GM21515 (cell line): ENCODE measurements around the gene MGAT4C.
"Not testable (repeated sequence)": the region's sequence is repeated elsewhere in the genome, so short reads cannot be mapped to it uniquely, and the experiment has no call there.

ENCODE experiments used
- ATAC-seq: cut with Tn5 transposase; IDR thresholded peaks from one replicate; pipeline ENCODE4 v1.9.1; 2021; ENCODE audit not compliant: unreplicated experiment

The MGAT4C gene

DNA sequence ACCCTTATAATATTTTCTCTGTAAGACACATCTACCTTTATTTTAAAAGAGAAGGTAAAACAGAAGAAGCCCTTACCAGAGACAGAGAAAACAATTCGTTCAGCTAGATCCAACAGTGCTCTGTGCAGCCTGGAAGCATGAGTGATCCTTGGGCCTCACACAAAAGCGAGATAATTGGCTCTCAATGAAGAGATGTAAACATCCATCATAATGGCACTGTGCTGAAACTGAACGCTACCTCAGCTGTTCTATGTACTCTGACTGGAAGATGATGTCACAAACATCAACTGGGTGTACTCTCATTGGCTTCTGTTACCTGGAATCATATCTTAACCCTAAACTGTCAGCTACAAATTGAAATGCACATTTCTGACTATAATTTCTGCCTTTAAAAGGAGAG is at the start of gene MGAT4C:
Gene MGAT4C, minus strand, starts transcription at position 229 of the 400 bp plus-strand sequence.
- no peak for ATAC-seq

DNA sequence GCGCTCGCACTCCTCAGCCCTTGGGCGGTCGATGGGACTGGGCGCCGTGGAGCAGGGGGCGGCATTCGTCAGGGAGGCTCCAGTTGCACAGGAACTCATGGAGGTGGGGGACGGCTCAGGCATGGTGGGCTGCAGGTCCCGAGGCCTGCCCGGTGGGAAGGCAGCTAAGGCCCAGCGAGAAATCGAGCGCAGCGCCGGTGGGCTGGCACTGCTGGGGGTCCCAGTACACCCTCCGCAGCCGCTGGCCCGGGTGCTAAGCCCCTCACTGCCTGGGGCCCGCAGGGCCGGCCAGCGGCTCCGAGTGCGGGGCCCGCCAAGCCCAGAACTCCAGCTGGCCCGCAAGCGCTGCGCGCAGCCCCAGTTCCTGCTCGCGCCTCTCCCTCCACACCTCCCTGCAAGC is 40.2 kb upstream of the MGAT4C start:
- not testable (repeated sequence) for ATAC-seq

DNA sequence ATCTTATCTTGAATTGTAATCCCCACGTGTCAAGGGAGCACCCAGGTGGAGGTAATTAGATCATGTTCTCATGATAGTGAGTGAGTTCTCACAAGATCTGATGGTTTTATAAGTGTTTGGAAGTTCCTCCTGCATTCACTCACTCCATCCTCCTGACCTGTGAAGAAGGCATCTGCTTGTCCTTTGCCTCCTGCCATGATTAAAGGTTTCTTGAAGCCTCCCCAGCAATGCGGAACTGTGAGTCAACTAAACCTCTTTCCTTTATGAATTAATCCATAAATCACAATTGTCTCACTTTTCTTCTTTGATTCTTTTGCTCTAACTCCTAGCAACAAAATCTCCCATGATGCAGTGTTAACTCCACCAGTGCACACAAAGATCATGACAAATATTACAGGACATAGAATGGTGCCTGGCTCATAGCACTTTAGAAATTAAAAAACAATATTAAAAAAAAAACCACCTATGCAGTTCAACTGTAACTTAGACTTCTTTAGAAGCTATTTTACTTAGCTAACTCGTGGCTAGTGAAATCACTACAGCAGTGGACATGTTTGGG is 37.6 kb upstream of the MGAT4C start:
- ATAC-seq, result no peak

DNA sequence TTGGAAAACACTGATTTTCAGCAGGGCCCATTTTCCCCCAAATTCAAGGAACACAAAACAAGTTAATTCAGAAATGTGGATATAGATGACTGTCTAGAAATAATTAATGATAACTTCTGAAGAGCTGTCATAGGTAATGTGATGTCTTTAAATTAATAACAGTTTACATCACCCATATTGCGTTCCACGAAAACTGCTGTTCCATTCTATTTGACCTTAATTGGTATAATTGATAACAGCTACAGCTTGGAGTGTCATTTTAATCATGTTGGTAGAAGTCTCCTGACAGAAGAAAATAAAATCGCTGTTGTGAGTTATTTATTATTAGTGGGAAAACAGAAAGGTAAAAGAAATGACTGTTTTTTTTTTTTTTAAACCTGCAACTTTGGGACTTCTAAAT is 36.3 kb upstream of the MGAT4C start:
- no peak for ATAC-seq

DNA sequence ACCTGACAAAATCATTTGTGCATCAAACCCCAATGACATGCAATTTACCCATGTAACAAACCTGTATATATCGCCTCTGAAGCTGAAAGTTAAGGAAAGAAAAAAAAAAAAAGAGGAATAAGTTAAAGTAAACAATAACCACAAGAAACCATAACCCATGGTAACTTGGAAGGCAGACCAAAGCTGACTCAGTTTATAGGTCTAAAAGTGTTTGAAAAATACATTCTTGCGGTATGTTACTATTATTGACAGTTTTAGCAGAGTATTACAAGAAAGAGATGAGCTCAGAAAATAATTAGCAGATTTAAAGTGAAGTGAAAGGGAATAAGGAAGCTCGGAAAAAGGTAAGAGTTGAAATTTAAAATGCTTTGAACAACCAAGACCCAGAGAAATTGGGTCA is 34.4 kb upstream of the MGAT4C start:
- no peak for ATAC-seq

DNA sequence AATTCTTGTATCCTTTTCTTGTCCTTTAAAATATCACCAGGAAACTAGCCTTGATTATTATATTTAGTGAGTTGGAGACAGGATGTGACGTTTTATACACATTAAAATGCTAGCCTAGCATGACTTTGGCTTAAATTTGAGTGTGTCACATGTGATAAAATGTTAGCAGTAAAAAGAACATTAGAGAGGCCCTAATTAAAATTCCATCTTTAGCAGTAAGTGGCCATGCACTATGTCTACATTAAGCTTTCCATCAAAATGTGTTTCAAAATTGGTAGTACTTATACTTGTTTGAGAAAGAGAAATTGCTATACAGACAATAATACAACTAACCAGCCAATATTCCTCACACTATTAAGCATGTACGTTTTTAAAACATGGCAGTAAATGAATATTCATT is 29.9 kb upstream of the MGAT4C start:
- ATAC-seq, result no peak

DNA sequence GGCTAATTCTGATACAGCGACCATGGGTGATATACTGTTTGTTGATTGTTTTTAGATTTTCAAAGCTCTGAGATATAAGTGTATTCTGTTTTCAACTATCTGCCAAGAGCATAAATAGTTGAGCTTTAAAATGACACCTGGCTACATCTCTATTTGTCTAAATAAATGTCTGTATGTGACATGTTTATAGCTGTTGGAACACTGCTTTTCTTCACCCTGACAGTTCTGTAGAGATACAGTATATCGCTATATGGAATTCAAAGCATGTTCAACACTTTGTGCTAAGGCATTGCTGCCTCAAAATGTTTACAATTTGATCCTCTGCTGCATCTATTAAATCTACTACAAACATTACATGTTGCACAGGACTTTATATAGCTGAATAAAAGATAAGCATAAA is 27.4 kb upstream of the MGAT4C start:
- ATAC-seq, result no peak

DNA sequence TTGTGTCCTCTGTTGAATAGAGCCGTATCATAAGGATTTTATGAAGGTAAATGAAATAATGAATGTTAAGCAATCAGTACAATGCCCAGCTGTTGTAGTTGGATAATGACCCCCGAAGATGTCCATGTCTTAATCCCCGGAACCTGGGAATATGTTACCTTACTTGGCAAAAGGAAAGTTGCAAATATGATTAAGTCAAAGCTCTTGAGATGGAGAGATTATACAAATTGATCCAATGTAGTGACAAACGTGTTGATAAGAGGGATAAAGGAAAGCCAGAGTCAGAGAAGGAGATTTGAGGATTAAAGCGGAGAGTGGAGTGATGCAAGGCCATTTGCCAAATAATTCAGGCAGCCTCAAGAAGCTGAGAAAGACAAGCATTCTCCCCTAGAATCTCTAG is 19.2 kb upstream of the MGAT4C start:
- no peak for ATAC-seq

DNA sequence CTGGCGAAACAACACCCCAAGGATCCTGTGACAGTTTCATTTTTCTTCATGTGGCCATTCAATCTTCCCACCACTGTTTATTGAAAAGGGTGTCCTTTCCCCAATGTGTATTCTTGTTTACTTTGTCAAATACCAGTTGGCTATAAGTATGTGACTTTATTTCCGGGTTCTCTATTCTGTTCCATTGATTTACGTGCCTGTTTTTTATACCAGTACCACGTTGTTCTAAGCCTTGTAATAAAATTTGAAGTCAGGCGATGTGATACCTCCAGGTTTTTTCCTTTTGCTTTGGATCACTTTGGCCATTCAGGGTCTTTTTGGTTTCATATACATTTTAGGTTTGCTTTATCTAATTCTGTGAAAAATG is 9.1 kb upstream of the MGAT4C start:
- ATAC-seq, result no peak

DNA sequence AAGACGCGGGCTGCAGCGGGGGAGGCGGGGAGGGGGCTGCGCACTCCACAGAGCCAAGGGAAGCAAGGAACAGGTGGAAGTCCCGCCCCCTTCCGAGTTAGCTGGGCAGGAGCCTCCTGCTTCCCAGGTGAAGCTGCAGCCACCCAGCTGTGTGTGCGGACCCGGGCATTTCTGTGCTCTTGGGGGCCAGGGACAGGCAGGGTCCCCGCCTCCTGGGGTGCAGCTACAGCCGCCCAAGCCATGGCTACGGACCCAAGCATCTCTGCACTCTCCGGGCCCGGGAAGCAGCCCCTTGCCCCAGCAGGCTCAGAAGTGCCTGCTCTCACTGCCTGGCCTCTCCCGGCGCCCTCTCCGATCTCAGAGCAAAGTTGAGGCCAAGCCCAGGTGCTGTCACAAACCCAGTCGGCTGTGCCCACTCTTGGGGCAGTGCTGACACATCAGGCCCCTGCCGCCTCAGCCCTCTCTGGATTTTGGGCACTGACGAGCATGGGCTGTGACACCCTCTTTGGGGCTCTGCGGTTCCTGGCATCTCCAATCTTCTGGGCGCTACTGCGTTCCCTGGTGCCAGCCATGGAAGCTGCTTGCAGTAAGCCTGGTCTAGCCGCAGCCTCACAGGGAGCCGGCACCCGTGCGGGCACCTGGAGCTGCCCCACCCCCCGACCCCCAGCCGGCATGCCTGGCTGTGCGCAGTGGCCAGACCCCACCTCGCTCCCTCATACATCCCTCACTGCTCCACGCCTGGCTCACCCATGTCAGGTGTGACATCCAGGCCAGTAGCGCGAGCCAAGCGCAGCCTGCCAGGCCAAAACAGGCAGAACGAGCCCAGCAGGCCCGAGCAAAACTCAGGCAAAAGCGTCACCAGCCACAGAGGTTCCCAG is 8.5 kb upstream of the MGAT4C start:
- no peak for ATAC-seq

DNA sequence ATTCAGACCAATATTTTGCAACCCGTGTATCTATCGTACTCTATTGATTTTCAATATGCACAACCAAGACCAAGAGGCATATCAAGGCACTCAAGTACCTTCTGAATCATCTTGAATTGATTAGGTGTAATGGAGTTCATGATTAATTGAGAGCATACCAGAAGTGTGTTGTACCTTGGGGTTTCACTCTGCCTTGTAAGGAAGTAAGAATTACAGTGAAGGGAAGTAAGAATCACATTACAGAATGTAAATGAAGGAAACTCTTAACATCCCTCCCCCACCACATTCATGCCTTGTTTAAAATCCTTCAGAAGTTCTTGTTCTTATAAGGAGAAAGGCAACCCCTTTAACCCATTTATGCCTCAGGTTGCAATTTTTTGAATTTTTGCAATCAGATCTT is 5.4 kb upstream of the MGAT4C start:
- no peak for ATAC-seq

DNA sequence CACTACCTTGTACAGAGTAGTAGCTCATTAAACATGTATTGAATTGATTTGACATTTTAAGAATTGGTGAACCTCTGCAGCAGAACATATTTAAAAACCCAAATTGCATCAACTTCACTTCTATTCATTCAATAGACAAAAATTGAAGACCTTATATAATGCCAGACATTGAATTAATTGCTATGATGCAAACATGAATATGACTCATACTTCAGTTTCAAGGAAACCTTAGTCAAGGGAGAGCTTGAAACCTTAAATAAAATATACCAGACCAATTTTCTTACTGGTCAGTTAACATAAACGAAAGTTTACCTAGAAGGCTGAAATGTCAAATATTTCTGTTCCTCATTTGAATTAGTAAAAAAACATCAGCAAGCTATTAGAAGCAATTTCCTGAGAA is 5.0 kb upstream of the MGAT4C start:
- no peak for ATAC-seq

DNA sequence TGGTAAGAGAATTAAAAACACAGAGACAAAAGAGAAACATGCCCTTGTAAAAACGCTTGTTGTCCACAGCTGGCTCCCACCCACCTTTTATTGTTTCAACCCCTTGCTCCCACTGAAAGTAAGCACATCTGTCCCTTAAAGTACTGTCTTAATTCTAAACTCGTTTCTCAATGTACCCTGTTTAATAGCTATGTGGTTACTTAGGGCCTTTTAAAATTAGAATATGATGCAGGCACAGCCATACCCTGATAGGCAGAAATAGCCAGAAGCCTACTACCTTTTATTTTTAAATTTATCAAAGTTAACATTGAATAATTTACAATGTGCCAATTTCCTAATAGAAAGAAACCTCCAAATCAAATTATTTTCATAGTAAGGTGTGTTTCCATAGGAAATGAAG is 4.0 kb upstream of the MGAT4C start:
- ATAC-seq, result no peak

DNA sequence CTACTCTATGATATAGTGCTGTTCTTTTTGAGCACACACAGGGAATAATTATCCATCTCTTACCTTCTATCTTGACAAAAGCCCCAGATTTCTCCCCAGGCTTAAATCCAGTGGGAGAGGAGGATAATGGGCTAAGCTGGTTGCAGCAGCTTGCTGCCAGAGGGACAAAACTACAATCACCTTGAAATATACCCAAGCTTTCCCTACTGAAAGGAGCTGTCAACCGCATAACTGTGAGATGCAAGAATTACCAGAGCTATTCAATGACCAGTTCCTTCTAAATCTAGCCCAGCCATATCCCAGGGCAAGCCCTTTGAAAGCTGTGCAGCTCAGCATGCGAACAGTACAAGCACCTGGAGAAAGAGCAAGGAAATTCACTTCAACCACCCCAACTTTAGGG is 943 bp upstream of the MGAT4C start:
- no peak for ATAC-seq

DNA sequence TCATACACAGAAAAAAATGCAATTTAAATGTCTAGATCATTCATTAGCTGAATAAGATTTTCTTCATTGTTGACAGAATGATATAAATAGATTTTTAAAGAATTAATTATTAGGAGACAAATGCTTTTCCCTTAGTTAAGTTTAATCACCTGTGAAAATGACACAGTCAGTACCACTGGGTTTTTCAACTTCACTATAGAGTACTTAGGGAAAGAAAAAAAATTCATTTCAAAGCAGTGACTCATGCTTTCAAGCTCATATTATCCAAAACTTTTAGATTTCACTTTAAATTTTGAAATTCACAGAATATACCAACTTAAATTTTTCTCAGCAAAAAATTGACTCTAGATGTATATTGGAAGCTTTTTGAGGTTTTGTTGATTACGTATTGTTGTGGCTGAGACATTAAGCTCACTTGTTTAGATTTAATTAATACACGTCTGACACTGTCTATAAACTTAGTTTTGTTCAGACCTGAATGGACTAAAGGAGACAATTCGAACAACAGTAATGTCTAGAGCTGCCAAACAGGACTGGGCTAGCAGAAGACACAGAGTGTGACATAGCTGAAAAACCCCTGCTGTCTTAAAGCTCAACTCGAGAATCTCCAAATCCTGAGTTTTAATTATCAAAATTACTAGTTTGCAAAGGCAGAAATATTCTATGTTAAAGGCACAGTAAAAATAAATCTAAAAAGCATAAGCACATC is 1.6 kb downstream of the MGAT4C start:
- no peak for ATAC-seq

DNA sequence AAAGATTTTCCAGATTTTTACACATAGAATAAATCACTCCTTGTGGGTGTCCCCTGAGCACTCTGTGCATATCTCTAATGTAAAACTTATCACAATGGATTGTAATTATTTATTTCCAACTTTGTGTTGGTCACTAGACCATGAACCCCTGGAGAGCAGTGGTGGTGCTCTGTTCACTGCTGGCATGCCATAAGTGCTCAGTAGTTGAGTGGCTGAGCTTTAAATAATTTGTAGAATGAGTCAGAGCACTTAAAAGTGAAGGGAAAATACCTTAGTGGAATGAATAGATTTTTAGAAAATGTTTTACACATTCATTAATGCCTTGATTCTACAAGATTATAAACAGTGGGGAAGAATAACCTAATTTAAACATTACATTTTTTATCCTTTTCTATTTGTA is 6.3 kb downstream of the MGAT4C start:
- no peak for ATAC-seq

DNA sequence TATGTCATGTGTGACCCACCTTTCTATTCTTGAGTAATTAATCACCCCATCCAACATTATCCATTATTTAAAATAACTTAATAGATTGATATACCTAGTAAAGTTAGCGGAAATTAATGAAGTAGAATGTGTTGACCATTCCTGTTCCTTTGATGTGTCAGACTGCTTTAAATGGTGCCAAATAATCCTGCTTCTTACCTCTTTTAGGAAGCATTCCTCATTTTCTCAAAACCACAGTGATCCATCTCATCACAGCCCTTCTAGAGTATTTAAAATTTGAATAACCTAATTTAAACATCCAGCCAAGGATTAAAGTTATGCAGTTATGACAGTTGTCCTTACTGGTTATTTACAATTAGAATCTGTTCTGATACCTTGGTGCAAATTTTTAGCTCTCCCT is 6.9 kb downstream of the MGAT4C start:
- no peak for ATAC-seq

DNA sequence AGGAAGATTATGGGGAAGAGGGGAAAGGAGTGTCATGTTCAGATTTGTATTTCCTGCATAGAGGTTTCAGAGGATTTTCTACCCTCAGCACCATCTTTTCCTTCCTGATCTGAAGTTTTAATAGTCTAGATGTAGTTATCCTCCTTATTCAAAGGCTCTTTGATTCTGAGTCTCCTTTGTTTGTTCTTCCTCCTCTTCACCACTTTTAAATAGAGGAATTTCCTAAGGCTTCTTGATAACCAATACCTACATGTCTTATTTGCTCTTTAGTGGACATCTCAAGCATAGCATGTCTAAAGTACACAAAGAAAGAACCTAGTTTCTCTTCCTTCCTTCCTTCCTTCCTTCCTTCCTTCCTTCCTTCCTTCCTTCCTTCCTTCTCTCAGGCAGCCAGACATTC is 8.3 kb downstream of the MGAT4C start:
- no peak for ATAC-seq

DNA sequence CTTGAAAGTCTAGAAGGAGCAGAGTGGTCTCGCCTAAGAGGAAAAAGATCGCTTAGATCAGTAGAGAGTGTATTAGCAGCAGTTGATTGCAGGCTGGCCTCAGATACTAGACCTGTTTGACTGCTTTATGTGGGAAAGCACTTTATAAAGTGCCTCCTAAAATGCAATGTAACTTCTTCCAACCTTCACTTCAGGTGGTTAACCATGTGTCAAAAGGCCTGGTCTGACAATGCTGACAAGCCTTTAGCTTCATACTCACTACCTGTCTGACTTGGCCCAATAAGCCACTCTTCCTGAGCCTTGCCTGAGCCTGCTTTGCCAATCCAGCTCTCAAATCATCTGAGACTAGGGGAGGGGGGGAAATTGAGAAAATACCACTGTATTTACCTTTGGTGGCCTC is 14.6 kb downstream of the MGAT4C start:
- ATAC-seq, result no peak

DNA sequence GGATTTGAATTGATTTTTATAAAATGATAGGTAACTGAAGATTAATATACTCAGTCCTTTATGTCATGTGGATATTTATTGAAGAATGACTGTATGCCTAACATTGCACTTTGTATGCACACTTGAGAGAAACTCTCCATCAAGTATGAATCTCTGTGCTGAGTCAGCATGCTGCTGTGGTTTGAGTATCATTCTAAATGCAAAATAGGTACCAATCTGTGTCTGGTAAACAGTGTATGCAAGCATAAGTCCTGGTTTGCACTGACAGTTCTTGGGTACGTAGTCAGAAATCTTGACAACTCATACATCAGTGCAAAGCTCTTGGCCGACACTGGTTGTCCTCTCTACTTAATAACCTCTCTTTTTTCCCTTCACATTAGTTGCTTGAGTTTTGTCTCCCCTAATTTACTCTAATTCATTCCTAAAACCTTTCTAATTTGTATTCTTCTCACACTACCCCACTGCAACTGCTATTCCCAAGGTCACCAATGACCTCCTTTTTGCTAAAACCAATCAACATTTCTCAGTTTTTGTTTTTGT is 21.8 kb downstream of the MGAT4C start:
- ATAC-seq, result no peak

DNA sequence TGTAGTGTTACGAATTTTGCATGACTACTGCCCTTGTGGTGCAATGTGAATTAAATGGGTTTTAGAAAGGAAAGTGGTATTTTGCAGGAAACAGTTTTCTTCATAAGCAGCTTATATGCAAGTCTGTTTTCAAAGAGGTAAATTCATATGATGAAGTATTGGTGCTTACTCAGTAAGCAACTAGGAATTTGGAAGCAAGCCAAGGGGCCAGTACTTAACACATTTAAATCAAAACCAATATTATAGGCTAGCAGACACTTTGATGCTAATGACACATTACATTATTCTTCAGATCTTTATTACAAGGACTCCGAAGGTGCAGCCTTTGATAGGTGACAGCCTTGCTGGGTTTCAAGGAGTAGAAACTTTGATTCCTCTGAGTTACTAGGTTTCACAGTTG is 23.1 kb downstream of the MGAT4C start:
- no peak for ATAC-seq

DNA sequence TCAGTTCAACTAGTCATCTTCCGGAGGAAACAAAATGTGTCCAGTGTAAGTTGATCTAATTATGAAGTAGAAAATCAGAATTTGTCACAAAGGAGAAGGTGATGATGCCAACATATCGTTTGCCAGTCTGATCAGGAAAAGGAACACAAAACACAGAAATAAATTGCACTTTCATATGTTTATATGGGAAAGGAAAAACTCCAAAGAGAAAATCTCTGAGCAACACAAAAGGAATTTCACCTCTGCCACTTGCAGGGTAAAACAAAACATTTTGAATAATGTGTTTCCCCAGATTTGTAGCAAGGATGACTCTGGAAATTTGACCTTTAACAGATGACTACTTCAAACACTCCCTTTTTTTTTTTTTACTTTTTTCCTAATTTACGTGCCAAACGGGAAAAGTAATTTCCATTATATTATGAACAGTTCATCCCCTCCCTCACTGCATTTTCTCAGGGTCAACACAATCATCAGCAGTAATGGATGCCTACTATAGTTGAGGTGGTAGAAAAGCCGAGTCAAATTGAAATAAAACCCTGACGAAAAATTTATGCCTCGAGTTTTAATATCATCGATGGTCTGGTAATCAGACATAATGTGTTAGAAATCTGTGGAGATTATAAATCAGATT is 25.6 kb downstream of the MGAT4C start:
- no peak for ATAC-seq
